HCT116 (cell line): ENCODE measurements around the gene FSHR. TPM values are rescaled to one million over a fixed set of nuclear protein-coding genes. Genes with fewer than 3 reads are reported as not detected.

Experiments used
- ATAC-seq: fragments of 200-7000 bp; cut with Tn5 transposase; 2 replicates; pipeline ENCODE4 v1.9.1; 2020; ENCODE audit warnings: mild to moderate bottlenecking, moderate library complexity
- BruUV-seq: library from RNA; stranded (reverse); fragments of 400-500 nt; replicated peaks from 2 replicates; lab custom pipeline; 2021; lab: Mats Ljungman, UMichigan
- CTCF ChIA-PET: fragments of 300-600 bp; sonication (Branson Sonifier 250); formaldehyde crosslinking; loops from one replicate; lab custom pipeline; 2021; ENCODE audit warnings: antibody characterized with exemption; lab: Charles Lee
- POLR2A ChIA-PET: fragments of 300-600, 350-600 bp; sonication (Branson Sonifier 250); formaldehyde crosslinking; loops from one replicate; lab custom pipeline; 2021; ENCODE audit warnings: antibody characterized with exemption; lab: Charles Lee
- RAD21 ChIA-PET, 2 experiments: fragments of 300-600 bp; sonication (Branson Sonifier 250); formaldehyde crosslinking; loops; one replicate each; lab custom pipeline; 2023; ENCODE audit warnings: low total read pairs in 2 of 2; ENCODE audit not compliant: uncharacterized antibody in 2 of 2, unreplicated experiment in 2 of 2, low non-redundant PET in 1 of 2; lab: Charles Lee
- DNase-seq: peaks from one replicate; pipeline ENCODE4 v3.0.0-alpha.2; 2010; ENCODE audit warnings: low read depth, low spot score
- H2AFZ ChIP-seq: fragments of 200-600 bp; shearing (Covaris generic), sonication (generic); 2 replicates; pipeline ENCODE4 v1.6.1; 2017; ENCODE audit warnings: low read depth, mixed run types, mixed read lengths, antibody characterized with exemption, low read length; ENCODE audit not compliant: poor library complexity, severe bottlenecking
- H3K27ac ChIP-seq: 2 replicates; pipeline ENCODE4 v1.5.1; 2012; ENCODE audit warnings: low read depth, low read length
- H3K27me3 ChIP-seq: fragments of 200-600 bp; sonication (generic); 2 replicates; pipeline ENCODE4 v1.6.1; 2016; ENCODE audit warnings: mixed run types, low read length, mixed read lengths; ENCODE audit not compliant: insufficient read depth
- H3K36me3 ChIP-seq, 2 experiments: fragments of 200-500 bp in 1 of 2; fragments of 200-600 bp in 1 of 2; sonication (Bioruptor generic) in 1 of 2; sonication (generic) in 1 of 2; 2 replicates each; pipeline versions ENCODE4 v1.5.1 to v1.6.1; 2014 to 2016; ENCODE audit warnings: low read length in 2 of 2, inconsistent platforms in 1 of 2, mixed read lengths in 1 of 2, mixed run types in 1 of 2; ENCODE audit not compliant: insufficient read depth in 2 of 2, control insufficient read depth in 1 of 2
- H3K4me1 ChIP-seq, 2 experiments: fragments of 200-600 bp in 1 of 2; sonication (generic) in 1 of 2; 2 replicates each; pipeline versions ENCODE4 v1.5.1 to v1.6.1; 2012 to 2017; ENCODE audit warnings: low read length in 2 of 2, inconsistent platforms in 1 of 2, mild to moderate bottlenecking in 1 of 2, mixed read lengths in 1 of 2, mixed run types in 1 of 2, moderate library complexity in 1 of 2; ENCODE audit not compliant: insufficient read depth in 2 of 2, control insufficient read depth in 1 of 2
- H3K4me2 ChIP-seq: fragments of 200-600 bp; sonication (generic); 2 replicates; pipeline ENCODE4 v1.6.1; 2017; ENCODE audit warnings: mixed run types, low read length, mixed read lengths
- H3K4me3 ChIP-seq, 2 experiments: fragments of 200-600 bp in 1 of 2; sonication (generic) in 1 of 2; replicated peaks in 1 of 2; 2 replicates each; pipeline ENCODE4 v1.5.1; 2011 to 2016; ENCODE audit warnings: low read length in 2 of 2, control low read depth in 1 of 2, low read depth in 1 of 2, mild to moderate bottlenecking in 1 of 2, mixed read lengths in 1 of 2, mixed run types in 1 of 2
- H3K79me2 ChIP-seq: fragments of 200-600 bp; sonication (generic); 2 replicates; pipeline ENCODE4 v1.6.1; 2017; ENCODE audit warnings: mild to moderate bottlenecking, mixed run types, low read length, moderate library complexity, mixed read lengths; ENCODE audit not compliant: insufficient read depth
- H3K9ac ChIP-seq: fragments of 200-600 bp; sonication (generic); 2 replicates; pipeline ENCODE4 v1.6.1; 2016; ENCODE audit warnings: low read length, mixed read lengths
- H3K9me2 ChIP-seq: fragments of 200-600 bp; sonication (generic), shearing (Covaris generic); 2 replicates; pipeline ENCODE4 v1.6.1; 2017; ENCODE audit warnings: mixed run types, mild to moderate bottlenecking, moderate library complexity; ENCODE audit not compliant: insufficient read depth
- H3K9me3 ChIP-seq, 2 experiments: fragments of 200-500 bp in 1 of 2; fragments of 200-600 bp in 1 of 2; sonication (Bioruptor generic) in 1 of 2; sonication (generic) in 1 of 2; 2 replicates each; pipeline ENCODE4 v1.6.1; 2014 to 2017; ENCODE audit warnings: low read length in 2 of 2, mixed read lengths in 2 of 2, inconsistent platforms in 1 of 2, low read depth in 1 of 2, mild to moderate bottlenecking in 1 of 2, mixed run types in 1 of 2, moderate library complexity in 1 of 2; ENCODE audit not compliant: control insufficient read depth in 1 of 2, insufficient read depth in 1 of 2
- H4K20me1 ChIP-seq: fragments of 200-600 bp; sonication (generic), shearing (Covaris generic); 2 replicates; pipeline ENCODE4 v1.6.1; 2017; ENCODE audit warnings: mixed run types, mild to moderate bottlenecking, moderate library complexity; ENCODE audit not compliant: insufficient read depth
- CEBPB ChIP-seq: IDR thresholded peaks from 2 replicates; pipeline ENCODE4 v1.6.1; 2012; ENCODE audit warnings: low read depth
- EGR1 ChIP-seq: IDR thresholded peaks from 2 replicates; pipeline ENCODE4 v1.6.1; 2012; ENCODE audit warnings: low read depth
- ELF1 ChIP-seq: IDR thresholded peaks from 2 replicates; pipeline ENCODE4 v1.6.1; 2012; ENCODE audit warnings: low read depth, borderline replicate concordance
- FOSL1 ChIP-seq: IDR thresholded peaks from 2 replicates; pipeline ENCODE4 v1.6.1; 2012; ENCODE audit warnings: low read depth
- MAX ChIP-seq: IDR thresholded peaks from 2 replicates; pipeline ENCODE4 v1.6.1; 2012
- POLR2A ChIP-seq: IDR thresholded peaks from 2 replicates; pipeline ENCODE4 v1.7.0; 2011; ENCODE audit warnings: borderline replicate concordance; ENCODE audit not compliant: insufficient read depth, insufficient read length; ENCODE audit errors: extremely low read depth
- POLR2AphosphoS5 ChIP-seq: IDR thresholded peaks from 2 replicates; pipeline ENCODE4 v1.6.1; 2011; ENCODE audit warnings: mild to moderate bottlenecking, low read depth, low read length, moderate library complexity
- RAD21 ChIP-seq: IDR thresholded peaks from 2 replicates; pipeline ENCODE4 v1.6.1; 2012; ENCODE audit warnings: low read depth, mild to moderate bottlenecking
- SIN3A ChIP-seq: IDR thresholded peaks from 2 replicates; pipeline ENCODE4 v1.6.1; 2012; ENCODE audit warnings: low read depth
- SP1 ChIP-seq: IDR thresholded peaks from 2 replicates; pipeline ENCODE4 v1.6.1; 2012; ENCODE audit warnings: low read depth
- SRF ChIP-seq: IDR thresholded peaks from 2 replicates; pipeline ENCODE4 v1.6.1; 2012; ENCODE audit warnings: low read depth
- TCF7L2 ChIP-seq: IDR thresholded peaks from 2 replicates; pipeline ENCODE4 v1.7.0; 2011; ENCODE audit warnings: borderline replicate concordance, inconsistent platforms; ENCODE audit not compliant: insufficient read depth, insufficient read length; ENCODE audit errors: extremely low read depth
- YY1 ChIP-seq: IDR thresholded peaks from 2 replicates; pipeline ENCODE4 v1.6.1; 2011; ENCODE audit warnings: low read length, low read depth, moderate library complexity, mild to moderate bottlenecking; ENCODE audit not compliant: insufficient replicate concordance; ENCODE audit errors: extremely low read depth
- ZFX ChIP-seq: fragments of 450-650 bp; IDR thresholded peaks from 2 replicates; pipeline ENCODE4 v1.6.1; 2017
- ZNF274 ChIP-seq: fragments of 200-500 bp; sonication (Bioruptor generic); IDR thresholded peaks from 2 replicates; pipeline ENCODE4 v1.6.1; 2014; ENCODE audit warnings: mild to moderate bottlenecking, low read depth, low read length, inconsistent platforms
- intact Hi-C: fragments of 100-400 bp; cut with micrococcal nuclease; formaldehyde crosslinking; loops from 2 replicates; pipeline ENCODE4 v1.10.0; 2022
- total RNA-seq: library from RNA; stranded (reverse); gene quantifications from one replicate; pipeline ENCODE4 v1.2.1, GENCODE V29; 2021; ENCODE audit not compliant: unreplicated experiment

Gene FSHR
- total RNA-seq, 1 experiment from 2014 or later: not detected

GRCh38 chr2:49108436-49108835, 45.9 kb downstream of the FSHR start:
- Histone ChIP-seq H3K9me3 (peaks cover 0 to 3% of the 10 kb centered on the region in 2 experiments; a peak in 1 of 4 replicates), H3K27me3 (no peaks in the 10 kb centered on the region), H3K79me2 (no peaks in the 10 kb centered on the region), H3K27ac (no peak overlapping the region), H3K4me2 (no peak overlapping the region), H4K20me1 (no peaks in the 10 kb centered on the region), H3K9me2 (no peaks in the 10 kb centered on the region), H2AFZ (no peak overlapping the region), H3K4me3 (no peak overlapping the region), H3K36me3 (no peaks in the 10 kb centered on the region), H3K9ac (no peak overlapping the region), H3K4me1 (no peaks in the 10 kb centered on the region)
- TF ChIP-seq MAX (no peak), SRF (no peak), TCF7L2 (no peak), ZFX (no peak), POLR2A (no peak), FOSL1 (no peak), ZNF274 (no peak), EGR1 (no peak), RAD21 (no peak), ELF1 (no peak), POLR2AphosphoS5 (no peak), SIN3A (no peak), YY1 (no peak), CEBPB (no peak), SP1 (no peak)
- CTCF ChIA-PET: no interaction called here
- POLR2A ChIA-PET: no interaction called here
- intact Hi-C loops: no loop called here
- no TSS peak for BruUV-seq
- RAD21 ChIA-PET: no interaction called here
- DNase-seq (no peak), ATAC-seq (no peak)
